Heart left ventricle (tissue), 16 donors: ENCODE measurements around the gene SNTA1. TPM values are rescaled to one million over a fixed set of nuclear protein-coding genes. Genes with fewer than 3 reads are reported as not detected.
"Not testable (repeated sequence)": the region's sequence is repeated elsewhere in the genome, so short reads cannot be mapped to it uniquely, and the experiment has no call there.

Experiments
- ATAC-seq, 4 donors: fragments of 200-7000 bp; cut with Tn5 transposase; one replicate each; pipeline ENCODE4 v1.9.1; 2020 to 2022; ENCODE audit warnings: moderate library complexity in 4 of 4, mild to moderate bottlenecking in 3 of 4, moderate number of reproducible peaks in 1 of 4
- DNase-seq, 5 donors: peaks; one replicate each; pipeline ENCODE4 v3.0.0-alpha.2; 2020
- H3K27ac ChIP-seq, 12 donors: fragments of 200-600 bp; sonication (generic) in 4 of 12; one replicate each; pipeline versions ENCODE4 v1.5.0 to v1.8.0; 2016 to 2022; ENCODE audit warnings: mild to moderate bottlenecking in 2 of 12
- H3K27me3 ChIP-seq, 9 donors: fragments of 200-600 bp; sonication (generic) in 2 of 9; one replicate each; pipeline versions ENCODE4 v1.5.1 to v1.8.0; 2016 to 2022; ENCODE audit warnings: mild to moderate bottlenecking in 3 of 9
- H3K36me3 ChIP-seq, 9 donors: fragments of 200-600 bp; sonication (generic) in 2 of 9; one replicate each; pipeline versions ENCODE4 v1.5.0 to v1.8.0; 2018 to 2022; ENCODE audit warnings: mild to moderate bottlenecking in 2 of 9
- H3K4me1 ChIP-seq, 12 donors: fragments of 200-600 bp; sonication (generic) in 4 of 12; one replicate each; pipeline versions ENCODE4 v1.5.0 to v1.8.0; 2016 to 2022; ENCODE audit warnings: mild to moderate bottlenecking in 3 of 12
- H3K4me3 ChIP-seq, 12 donors: fragments of 200-600 bp; sonication (generic) in 4 of 12; one replicate each; pipeline versions ENCODE4 v1.5.0 to v1.8.0; 2017 to 2022; ENCODE audit warnings: mild to moderate bottlenecking in 9 of 12, moderate library complexity in 4 of 12
- H3K9me3 ChIP-seq, 12 donors: fragments of 200-600 bp; sonication (generic) in 4 of 12; one replicate each; pipeline versions ENCODE4 v1.5.0 to v1.8.0; 2016 to 2022; ENCODE audit warnings: mild to moderate bottlenecking in 1 of 12
- POLR2A ChIP-seq, 2 donors: fragments of 450-650 bp; IDR thresholded peaks; one replicate each; pipeline ENCODE4 v1.6.1; 2017; ENCODE audit warnings: antibody characterized with exemption in 2 of 2, mild to moderate bottlenecking in 2 of 2, moderate library complexity in 2 of 2
- WGBS, 4 donors: extraction: QIAGEN DNeasy Blood & Tissue Kit in 2 of 4; methylation state at CpG; one replicate each; pipeline versions ENCODE4 v1.1.5 to v1.1.7; 2013 to 2018; 5-methylcytosine and 5-hydroxymethylcytosine counted together
- intact Hi-C, 10 donors: fragments of 100-400 bp; cut with DNase I; formaldehyde crosslinking; loops; one replicate each; pipeline versions ENCODE4 v1.11.1 to v1.14.2; 2022
- polyA plus RNA-seq, 2 donors: library from polyadenylated mRNA; stranded (reverse); fragments of 200-250 nt; gene quantifications; one replicate each; pipeline ENCODE4 v1.2.3, GENCODE V29; 2013
- total RNA-seq, 9 donors: library from RNA; depleted of rRNA in 2 of 9; stranded (reverse); fragments of >200 nt in 2 of 9; fragmentation: NEBNext Ultra II Directional in 3 of 9; extraction: Animal tissue kit (Norgen Biotek cat#: 25700) in 3 of 9; gene quantifications; one replicate each; pipeline versions ENCODE4 v1.1.0 to v1.2.4, GENCODE V29; 2016 to 2023
- TF ChIP-seq, protein P1 (sequence below), 12 donors: fragments of 200-600 bp; sonication (generic) in 4 of 12; IDR thresholded peaks; one replicate each; pipeline versions ENCODE4 v1.5.0 to v1.8.0; 2018 to 2022; ENCODE audit warnings: antibody characterized with exemption in 12 of 12, mild to moderate bottlenecking in 5 of 12
- donor health status: ischemic (EF 13 %, LVEDD 7.1; RV severe dilation, severe dysfunction).
- donor health status: healthy with polysubstance abuse.
- donor health status: DM: no; HTN: yes; CAD: no.
- donor health status: DM: no; HTN: no; CAD: no.
- donor health status: ischemic (EF 25% LVEDD 6.9; RV normal size, moderate dysfunction).
- donor health status: ischemic (EF 25% LVEDD 5.7; RV mildly dilated, moderate dysfunction).
- donor health status: healthy.
- donor health status: DM: yes; HTN: yes; CAD: no.
- donor health status: ischemic (EF 35%, LVEDD 5.7; RV mildly dilated, moderate dysfunction).
- donor health status: nonischemic (EF 11% LVEDD 7.7; RV severe dilation, severe dysfunction).
- donor health status: DM: yes; HTN: yes; CAD: no.
- donor health status: PGD.
- donor health status: ischemic (EF 29% LVEDD 5.4; RV normal size, mild dysfunction).
- donor health status: nonischemic (EF 23%, LVEDD 6.1; RV moderate dilation, normal function).

Gene SNTA1
- total and polyA plus RNA-seq, 11 donors, result 91.0 to 318 (median 166) TPM

DNA sequence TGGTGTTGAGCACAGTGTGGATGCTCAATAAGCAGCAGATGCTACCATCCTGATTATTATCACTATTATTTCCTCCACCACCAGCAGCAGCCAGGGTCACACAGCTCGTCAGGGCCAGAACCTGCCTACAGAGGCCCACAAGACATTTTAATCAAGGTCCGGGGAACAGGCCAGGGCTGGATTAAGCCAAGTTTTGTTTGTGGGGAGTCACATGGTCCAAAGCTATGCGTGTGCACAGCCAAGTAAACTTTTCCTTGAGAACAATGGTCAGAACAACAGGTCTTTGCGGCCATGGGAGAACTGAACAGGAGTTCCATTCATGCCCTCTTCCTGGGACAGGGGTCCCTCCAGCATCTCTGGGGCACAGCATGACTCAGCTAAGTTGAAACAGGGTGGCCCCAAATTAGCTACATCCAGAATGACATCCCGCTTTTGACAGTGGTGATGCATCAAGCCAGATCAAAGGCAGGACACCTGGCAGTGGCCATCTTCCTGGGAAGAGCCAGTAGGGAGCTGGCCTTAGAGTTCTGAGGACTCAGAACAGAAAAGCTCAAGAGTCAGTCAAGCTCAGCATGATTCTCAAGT is 11.7 kb downstream of the SNTA1 start:
- intact Hi-C loops, result no loop called here
- ATAC-seq (peak; percentile 57 to 82 (median 67)), DNase-seq (peak in 4 of 5 donors; percentile 38 to 68 (median 51))
- peak overlapping the region; percentile 22 to 92 (median 83) for H3K27ac ChIP-seq
- H3K36me3 ChIP-seq, result peaks cover 0 to 21% (median 6%) of the 10 kb centered on the region in 9 donors
- WGBS, 4 donors, result 36 to 60% (median 47%) methylated on average over 5 of the region's 5 CpGs
- H3K27me3 ChIP-seq, result no peaks in the 10 kb centered on the region
- H3K4me3 ChIP-seq, result no peak overlapping the region
- TF ChIP-seq POLR2A (IDR thresholded peaks at IDR 0.05), result no peak
- TF ChIP-seq, protein P1, sequence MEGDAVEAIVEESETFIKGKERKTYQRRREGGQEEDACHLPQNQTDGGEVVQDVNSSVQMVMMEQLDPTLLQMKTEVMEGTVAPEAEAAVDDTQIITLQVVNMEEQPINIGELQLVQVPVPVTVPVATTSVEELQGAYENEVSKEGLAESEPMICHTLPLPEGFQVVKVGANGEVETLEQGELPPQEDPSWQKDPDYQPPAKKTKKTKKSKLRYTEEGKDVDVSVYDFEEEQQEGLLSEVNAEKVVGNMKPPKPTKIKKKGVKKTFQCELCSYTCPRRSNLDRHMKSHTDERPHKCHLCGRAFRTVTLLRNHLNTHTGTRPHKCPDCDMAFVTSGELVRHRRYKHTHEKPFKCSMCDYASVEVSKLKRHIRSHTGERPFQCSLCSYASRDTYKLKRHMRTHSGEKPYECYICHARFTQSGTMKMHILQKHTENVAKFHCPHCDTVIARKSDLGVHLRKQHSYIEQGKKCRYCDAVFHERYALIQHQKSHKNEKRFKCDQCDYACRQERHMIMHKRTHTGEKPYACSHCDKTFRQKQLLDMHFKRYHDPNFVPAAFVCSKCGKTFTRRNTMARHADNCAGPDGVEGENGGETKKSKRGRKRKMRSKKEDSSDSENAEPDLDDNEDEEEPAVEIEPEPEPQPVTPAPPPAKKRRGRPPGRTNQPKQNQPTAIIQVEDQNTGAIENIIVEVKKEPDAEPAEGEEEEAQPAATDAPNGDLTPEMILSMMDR (IDR thresholded peaks at IDR 0.05), result no peak
- no peaks in the 10 kb centered on the region for H3K9me3 ChIP-seq
- H3K4me1 ChIP-seq, result peaks cover 2 to 64% (median 20%) of the 10 kb centered on the region in 12 donors

DNA sequence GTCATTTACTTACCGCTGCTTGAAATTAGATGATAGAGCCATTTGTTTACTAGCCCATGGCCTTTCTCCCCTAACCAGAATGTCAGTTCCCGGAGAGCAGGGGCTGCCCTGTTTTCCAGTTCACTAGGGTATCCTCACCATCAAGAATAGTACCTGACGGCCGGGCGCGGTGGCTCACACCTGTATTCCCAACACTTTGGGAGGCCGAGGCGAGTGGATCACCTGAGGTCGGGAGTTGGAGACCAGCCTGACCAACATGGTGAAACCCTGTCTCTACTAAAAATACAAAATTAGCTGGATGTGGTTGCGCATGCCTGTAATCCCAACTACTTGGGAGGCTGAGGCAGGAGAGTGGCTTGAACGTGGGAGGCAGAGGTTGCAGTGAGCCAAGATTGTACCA is 19.7 kb downstream of the SNTA1 start:
- H3K36me3 ChIP-seq, result peaks cover 0 to 15% (median 3%) of the 10 kb centered on the region in 9 donors
- WGBS, 4 donors, result 73 to 86% (median 75%) methylated on average over 11 of the region's 11 CpGs
- peaks cover 0 to 81% (median 47%) of the 10 kb centered on the region in 12 donors for H3K4me1 ChIP-seq
- not testable (repeated sequence) for H3K4me3 ChIP-seq, H3K27me3 ChIP-seq, DNase-seq, ATAC-seq, H3K9me3 ChIP-seq
- intact Hi-C loops, result loop anchor here in 1 of 10 donors (2.0 kb wide), 1 partner anchor 19 kb away; the partner anchor contains the start of gene SNTA1
- H3K27ac ChIP-seq, result peak overlapping the region; percentile 81 to 96 (median 90)

DNA sequence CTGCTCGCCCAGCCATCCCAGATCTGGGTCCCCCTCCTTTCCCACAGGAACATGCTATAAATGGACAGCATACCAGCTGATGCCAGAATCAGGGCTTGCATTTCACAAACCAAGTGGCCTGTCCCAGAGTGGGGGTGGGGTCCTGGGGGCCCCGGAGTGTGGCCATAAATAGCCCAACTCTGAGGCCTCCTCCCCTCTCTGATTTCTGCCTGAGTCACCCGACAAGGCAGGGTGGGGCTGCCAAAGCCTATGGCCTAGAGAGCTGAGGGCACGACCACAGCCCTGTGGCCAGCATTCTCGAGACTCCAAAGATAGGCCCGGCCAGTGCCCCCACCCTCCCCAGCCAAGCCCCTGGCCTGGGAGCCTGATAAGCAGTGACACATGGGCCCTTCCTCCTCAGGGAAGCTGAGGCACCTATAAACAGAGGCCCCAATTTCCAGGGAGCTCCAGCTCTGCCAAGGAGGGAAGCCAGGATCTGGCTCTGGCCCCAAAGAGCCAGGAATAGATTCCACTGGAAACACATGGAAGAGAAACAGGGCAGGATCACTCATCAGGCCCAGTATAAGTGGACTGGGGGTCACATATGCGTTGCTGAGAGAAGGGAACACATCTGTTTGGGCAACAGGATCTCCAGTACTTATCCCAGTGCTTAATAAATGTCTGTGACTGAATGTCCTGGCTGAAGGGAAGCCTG is 20.3 kb downstream of the SNTA1 start:
- H3K4me3 ChIP-seq, result no peak overlapping the region
- no peak for TF ChIP-seq POLR2A (IDR thresholded peaks at IDR 0.05)
- TF ChIP-seq, protein P1 (IDR thresholded peaks at IDR 0.05), result no peak
- H3K27me3 ChIP-seq, result no peaks in the 10 kb centered on the region
- H3K27ac ChIP-seq, result peak overlapping the region; percentile 81 to 96 (median 87)
- intact Hi-C loops, result loop anchor here in 1 of 10 donors (2.0 kb wide), 1 partner anchor 20 kb away; the partner anchor contains the start of gene SNTA1
- no peaks in the 10 kb centered on the region for H3K9me3 ChIP-seq
- peak; percentile 80 to 92 (median 86) for DNase-seq
- 25 to 36% (median 30%) methylated on average over 3 to 7 of the region's 7 CpGs for WGBS, 4 donors
- H3K36me3 ChIP-seq, result peaks cover 0 to 15% (median 3%) of the 10 kb centered on the region in 9 donors
- peak; percentile 83 to 88 (median 86) for ATAC-seq
- peaks cover 0 to 87% (median 47%) of the 10 kb centered on the region in 12 donors for H3K4me1 ChIP-seq

DNA sequence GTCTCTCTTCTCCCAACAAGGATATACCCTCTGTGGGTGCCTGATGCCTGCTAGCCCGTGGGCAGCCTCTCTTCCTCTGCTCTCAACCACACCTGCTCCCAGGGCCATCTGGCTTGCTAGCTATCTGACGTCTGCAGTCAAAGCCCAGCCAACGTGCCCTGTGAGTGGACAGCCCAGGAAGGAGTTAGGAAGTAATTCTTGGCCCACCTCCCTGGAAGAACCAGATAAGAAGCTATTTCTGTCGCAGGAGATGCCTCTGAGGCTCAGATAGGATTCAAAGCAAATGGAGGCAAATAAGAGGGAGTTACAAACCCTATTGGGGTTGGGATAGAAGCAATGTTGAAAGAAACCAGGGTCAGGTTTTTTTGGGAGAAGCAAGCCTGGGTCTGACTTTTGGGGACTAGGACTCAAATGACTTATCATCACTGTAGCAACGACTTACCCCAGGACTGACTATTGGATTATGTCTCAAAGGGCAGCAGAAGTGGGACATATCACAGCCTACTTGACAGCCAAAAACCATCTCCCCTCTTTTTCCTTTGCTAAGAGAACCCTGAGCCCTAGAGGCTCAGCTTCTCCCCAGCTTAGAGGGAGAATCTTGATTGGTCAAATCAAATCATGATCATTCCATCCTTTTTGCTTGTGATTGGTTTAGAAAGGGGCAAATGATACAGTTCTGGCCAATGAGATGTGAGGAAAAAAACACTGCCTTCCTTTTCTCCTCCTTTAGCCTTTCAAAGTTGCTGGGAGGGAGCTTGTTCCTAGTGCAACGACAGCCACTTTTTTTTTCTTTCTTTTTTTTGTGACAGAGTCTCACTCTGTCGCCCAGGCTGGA is 24.2 kb downstream of the SNTA1 start:
- 15 to 28% (median 18%) methylated on average over 7 of the region's 7 CpGs for WGBS, 4 donors
- TF ChIP-seq, protein P1 (IDR thresholded peaks at IDR 0.05), result no peak
- TF ChIP-seq POLR2A (IDR thresholded peaks at IDR 0.05), result peak in 1 of 2 donors; percentile 60
- peak; percentile 65 to 83 (median 80) for ATAC-seq
- DNase-seq, result peak; percentile 82 to 94 (median 87)
- Histone ChIP-seq H3K27ac (peak overlapping the region; percentile 74 to 98 (median 86)), H3K27me3 (no peaks in the 10 kb centered on the region), H3K36me3 (peaks cover 0 to 30% (median 10%) of the 10 kb centered on the region in 9 donors), H3K4me1 (peaks cover 0 to 75% (median 41%) of the 10 kb centered on the region in 12 donors), H3K4me3 (peak overlapping the region in 1 of 12 donors; percentile 24), H3K9me3 (no peaks in the 10 kb centered on the region)
- intact Hi-C loops, result loop anchor here in 5 of 10 donors (1.0 to 2.0 kb wide), 2 partner anchors 23 to 24 kb away; partner anchors contain the start of gene SNTA1 (in 5 of the 5)
